Gastrocnemius medialis (tissue), 4 donors: ENCODE measurements around the gene ERCC4. TPM values are rescaled to one million over a fixed set of nuclear protein-coding genes. Genes with fewer than 3 reads are reported as not detected.

ENCODE experiments used
- ATAC-seq, 2 donors: fragments of 150-250 bp; one replicate each; pipeline ENCODE4 v1.9.1; 2016
- DNase-seq, 2 donors: peaks; one replicate each; pipeline ENCODE4 v3.0.0-alpha.2; 2019
- H3K27ac ChIP-seq, 4 donors: fragments of 200-600 bp; sonication (generic); 1 replicate in 1 of 4; 2 replicates in 3 of 4; pipeline ENCODE4 v1.5.1; 2016 to 2018; ENCODE audit warnings: mild to moderate bottlenecking in 2 of 4, moderate library complexity in 1 of 4
- H3K27me3 ChIP-seq, 3 donors: fragments of 200-600 bp; sonication (generic) in 2 of 3; 1 replicate in 1 of 3; 2 replicates in 2 of 3; pipeline versions ENCODE4 v1.5.1 to v1.6.0; 2016 to 2019; ENCODE audit warnings: mild to moderate bottlenecking in 1 of 3, moderate library complexity in 1 of 3
- H3K36me3 ChIP-seq, 2 donors: fragments of 200-600 bp; sonication (generic) in 1 of 2; one replicate each; pipeline ENCODE4 v1.5.1; 2017 to 2018
- H3K4me1 ChIP-seq, 2 donors: fragments of 200-600 bp; sonication (generic) in 1 of 2; one replicate each; pipeline ENCODE4 v1.5.1; 2016 to 2017; ENCODE audit warnings: mild to moderate bottlenecking in 2 of 2
- H3K4me3 ChIP-seq, 4 donors: fragments of 200-600 bp; sonication (generic) in 3 of 4; 1 replicate in 1 of 4; 2 replicates in 3 of 4; pipeline ENCODE4 v1.5.1; 2016 to 2019; ENCODE audit warnings: mild to moderate bottlenecking in 2 of 4
- H3K9me3 ChIP-seq, 3 donors: fragments of 200-600 bp; sonication (generic) in 2 of 3; 1 replicate in 1 of 3; 2 replicates in 2 of 3; pipeline ENCODE4 v1.5.1; 2016 to 2019
- POLR2A ChIP-seq, 2 donors: fragments of 450-650 bp; IDR thresholded peaks; one replicate each; pipeline ENCODE4 v1.6.1; 2017; ENCODE audit warnings: antibody characterized with exemption in 2 of 2, mild to moderate bottlenecking in 2 of 2, moderate library complexity in 2 of 2
- in situ Hi-C, 4 donors: fragments of 200-750 bp; cut with MboI; loops; one replicate each; pipeline versions ENCODE4 v1.15.0 to v1.8.0; 2017; ENCODE audit warnings: low sequenced_read_pairs in 4 of 4
- intact Hi-C: fragments of 100-400 bp; cut with DNase I; formaldehyde crosslinking; loops from one replicate; pipeline ENCODE4 v1.15.1; 2023; ENCODE audit warnings: low total_unique reads
- total RNA-seq, 4 donors: library from RNA; depleted of rRNA; stranded (reverse); fragments of >200 nt; gene quantifications; one replicate each; pipeline versions ENCODE4 v1.1.0 to v1.2.3, GENCODE V29; 2016
- TF ChIP-seq, protein P1 (sequence below), 5 experiments: fragments of 450-650 bp in 3 of 5; fragments of 200-600 bp in 2 of 5; sonication (generic) in 2 of 5; IDR thresholded peaks in 4 of 5; conservative IDR thresholded peaks in 1 of 5; 1 replicate in 4 of 5; 2 replicates in 1 of 5; pipeline ENCODE4 v1.5.1; 2016 to 2019; ENCODE audit warnings: antibody characterized with exemption in 5 of 5, mild to moderate bottlenecking in 3 of 5, moderate library complexity in 3 of 5

Gene ERCC4
- total RNA-seq, 4 donors from 2014 or later: 7.1 to 11.5 (median 8.4) TPM

DNA sequence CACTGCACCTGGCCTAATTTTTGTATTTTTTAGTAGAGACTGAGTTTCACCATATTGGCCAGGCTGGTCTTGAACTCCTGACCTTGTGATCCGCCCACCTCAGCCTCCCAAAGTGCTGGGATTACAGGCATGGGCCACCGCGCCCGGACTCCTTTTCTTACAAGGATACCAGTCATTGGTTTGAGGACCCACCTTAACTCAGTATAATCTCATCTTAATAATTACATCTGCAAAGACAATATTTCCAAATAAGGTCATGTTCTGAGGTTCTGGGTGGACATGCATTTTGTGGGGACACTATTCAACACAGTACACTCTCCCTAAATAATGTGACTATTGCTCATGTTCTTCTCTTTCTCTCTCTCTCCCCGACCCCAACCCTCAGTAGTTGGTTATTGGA is 63.7 kb downstream of the ERCC4 start:
- no peak for ATAC-seq
- Histone ChIP-seq H3K27me3 (no peaks in the 10 kb centered on the region), H3K4me3 (no peak overlapping the region), H3K36me3 (no peaks in the 10 kb centered on the region), H3K9me3 (no peaks in the 10 kb centered on the region), H3K4me1 (no peaks in the 10 kb centered on the region), H3K27ac (no peak overlapping the region)
- no peak for DNase-seq
- intact Hi-C loops (no loop called here), in situ Hi-C loops (no loop called here)
- TF ChIP-seq POLR2A (IDR thresholded peaks at IDR 0.05): no peak
- TF ChIP-seq, protein P1, sequence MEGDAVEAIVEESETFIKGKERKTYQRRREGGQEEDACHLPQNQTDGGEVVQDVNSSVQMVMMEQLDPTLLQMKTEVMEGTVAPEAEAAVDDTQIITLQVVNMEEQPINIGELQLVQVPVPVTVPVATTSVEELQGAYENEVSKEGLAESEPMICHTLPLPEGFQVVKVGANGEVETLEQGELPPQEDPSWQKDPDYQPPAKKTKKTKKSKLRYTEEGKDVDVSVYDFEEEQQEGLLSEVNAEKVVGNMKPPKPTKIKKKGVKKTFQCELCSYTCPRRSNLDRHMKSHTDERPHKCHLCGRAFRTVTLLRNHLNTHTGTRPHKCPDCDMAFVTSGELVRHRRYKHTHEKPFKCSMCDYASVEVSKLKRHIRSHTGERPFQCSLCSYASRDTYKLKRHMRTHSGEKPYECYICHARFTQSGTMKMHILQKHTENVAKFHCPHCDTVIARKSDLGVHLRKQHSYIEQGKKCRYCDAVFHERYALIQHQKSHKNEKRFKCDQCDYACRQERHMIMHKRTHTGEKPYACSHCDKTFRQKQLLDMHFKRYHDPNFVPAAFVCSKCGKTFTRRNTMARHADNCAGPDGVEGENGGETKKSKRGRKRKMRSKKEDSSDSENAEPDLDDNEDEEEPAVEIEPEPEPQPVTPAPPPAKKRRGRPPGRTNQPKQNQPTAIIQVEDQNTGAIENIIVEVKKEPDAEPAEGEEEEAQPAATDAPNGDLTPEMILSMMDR (IDR thresholded peaks at IDR 0.05 in 4 of 5, conservative IDR thresholded peaks at IDR 0.05 in 1 of 5): no peak

DNA sequence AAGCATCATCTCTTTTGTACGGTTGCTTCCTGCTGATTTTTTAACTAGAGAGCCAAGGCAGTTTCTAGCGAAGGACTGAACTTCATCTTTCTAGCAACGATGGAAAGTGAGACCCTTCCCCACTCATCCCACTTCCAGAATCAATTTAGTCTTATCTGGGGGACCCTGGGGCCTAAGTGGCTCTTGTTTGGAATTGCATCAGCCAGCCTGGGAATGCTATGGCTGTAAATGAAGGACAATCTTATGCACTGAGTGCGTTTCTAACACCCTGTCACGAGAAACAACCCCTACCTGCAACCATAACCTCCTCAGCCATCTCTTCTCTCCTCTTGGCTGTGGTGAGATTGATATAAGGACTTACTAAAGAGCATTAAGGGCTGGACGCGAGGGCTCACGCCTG is 64.8 kb downstream of the ERCC4 start:
- H3K27me3 ChIP-seq: no peaks in the 10 kb centered on the region
- no peak for DNase-seq
- no peaks in the 10 kb centered on the region for H3K36me3 ChIP-seq
- H3K4me3 ChIP-seq: no peak overlapping the region
- no peak overlapping the region for H3K27ac ChIP-seq
- H3K9me3 ChIP-seq: no peaks in the 10 kb centered on the region
- in situ Hi-C loops: no loop called here
- TF ChIP-seq, protein P1 (IDR thresholded peaks at IDR 0.05 in 4 of 5, conservative IDR thresholded peaks at IDR 0.05 in 1 of 5): no peak
- no peak for ATAC-seq
- no peaks in the 10 kb centered on the region for H3K4me1 ChIP-seq
- intact Hi-C loops: no loop called here

DNA sequence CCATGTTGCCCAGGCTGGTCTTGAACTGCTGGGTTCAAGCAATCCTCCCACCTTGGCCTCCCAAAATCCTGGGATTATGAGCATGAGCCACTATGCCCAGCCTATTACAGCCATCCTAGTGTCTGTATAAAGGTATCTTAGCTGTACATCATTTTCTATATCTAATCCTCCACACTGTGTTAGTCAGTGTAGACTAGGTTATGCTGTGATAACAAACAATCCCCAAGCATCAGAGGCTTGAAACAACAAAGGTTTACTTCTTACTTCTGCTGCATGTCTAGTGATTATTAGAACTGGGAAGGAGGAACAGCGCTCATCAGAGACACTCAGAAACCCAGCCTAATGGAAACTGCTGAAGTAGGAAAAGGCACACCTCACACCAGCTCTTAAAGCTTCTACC is 68.1 kb downstream of the ERCC4 start:
- DNase-seq (no peak), ATAC-seq (no peak)
- H3K36me3 ChIP-seq: no peaks in the 10 kb centered on the region
- H3K4me3 ChIP-seq: no peak overlapping the region
- H3K4me1 ChIP-seq: no peaks in the 10 kb centered on the region
- in situ Hi-C loops (no loop called here), intact Hi-C loops (no loop called here)
- TF ChIP-seq, protein P1 (IDR thresholded peaks at IDR 0.05 in 4 of 5, conservative IDR thresholded peaks at IDR 0.05 in 1 of 5): no peak
- TF ChIP-seq POLR2A (IDR thresholded peaks at IDR 0.05): no peak
- no peaks in the 10 kb centered on the region for H3K9me3 ChIP-seq
- H3K27ac ChIP-seq: no peak overlapping the region
- H3K27me3 ChIP-seq: no peaks in the 10 kb centered on the region

DNA sequence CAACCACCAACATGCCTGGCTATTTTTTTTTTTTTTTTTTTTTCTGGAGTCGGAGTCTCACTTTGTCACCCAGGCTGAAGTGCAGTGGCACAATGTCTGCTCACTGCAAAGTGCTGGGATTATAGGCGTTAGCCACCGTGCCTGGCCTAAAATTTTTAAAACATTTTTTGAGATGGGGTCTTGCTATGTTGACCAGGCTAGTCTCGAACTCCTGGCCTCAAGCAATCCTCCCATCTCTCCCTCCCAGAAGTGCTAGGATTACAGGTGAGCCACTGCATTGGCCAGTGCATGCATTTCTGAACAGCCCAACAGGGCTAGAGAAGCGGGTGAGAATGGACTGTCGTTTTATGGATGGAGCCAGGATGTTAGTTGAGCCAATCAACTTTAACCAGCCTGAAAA is 72.4 kb downstream of the ERCC4 start:
- TF ChIP-seq POLR2A (IDR thresholded peaks at IDR 0.05): no peak
- TF ChIP-seq, protein P1 (IDR thresholded peaks at IDR 0.05 in 4 of 5, conservative IDR thresholded peaks at IDR 0.05 in 1 of 5): no peak
- Histone ChIP-seq H3K27ac (peak overlapping the region in 1 of 4 donors; percentile 83), H3K9me3 (no peaks in the 10 kb centered on the region), H3K4me1 (peaks cover 20 to 21% of the 10 kb centered on the region in 2 donors), H3K27me3 (no peaks in the 10 kb centered on the region), H3K36me3 (no peaks in the 10 kb centered on the region), H3K4me3 (no peak overlapping the region)
- ATAC-seq (no peak), DNase-seq (no peak)
- intact Hi-C loops (loop anchor here (5.0 kb wide), 1 partner anchor 55 kb away; no protein-coding TSS in a partner anchor), in situ Hi-C loops (no loop called here)

DNA sequence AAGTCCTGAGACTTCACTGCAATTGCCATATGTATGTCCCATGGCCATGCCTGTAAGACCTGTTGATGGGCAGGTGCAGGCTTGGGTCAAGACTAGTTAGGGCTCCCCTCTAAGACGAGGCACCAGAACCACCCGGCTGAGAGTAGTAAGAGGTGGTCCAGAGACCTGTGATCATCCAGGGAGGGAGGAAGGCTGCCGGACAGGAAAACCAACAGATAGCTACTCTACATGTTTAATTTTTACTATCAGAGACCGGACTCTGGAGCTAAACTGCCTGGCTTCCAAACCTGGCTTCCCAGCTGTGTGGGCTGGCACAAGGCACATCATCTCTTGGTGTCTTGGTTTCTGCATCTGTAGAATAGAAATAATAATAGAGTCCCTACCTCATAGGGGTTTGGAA is 73.0 kb downstream of the ERCC4 start:
- peak overlapping the region; percentile 83 to 90 (median 84) for H3K27ac ChIP-seq
- H3K4me1 ChIP-seq: peaks cover 23 to 27% of the 10 kb centered on the region in 2 donors
- intact Hi-C loops: loop anchor here (5.0 kb wide), 1 partner anchor 56 kb away; no protein-coding TSS in a partner anchor
- DNase-seq (no peak), ATAC-seq (no peak)
- H3K4me3 ChIP-seq: no peak overlapping the region
- in situ Hi-C loops: no loop called here
- no peaks in the 10 kb centered on the region for H3K27me3 ChIP-seq
- no peaks in the 10 kb centered on the region for H3K36me3 ChIP-seq
- H3K9me3 ChIP-seq: no peaks in the 10 kb centered on the region
- TF ChIP-seq, protein P1 (IDR thresholded peaks at IDR 0.05 in 4 of 5, conservative IDR thresholded peaks at IDR 0.05 in 1 of 5): no peak
- no peak for TF ChIP-seq POLR2A (IDR thresholded peaks at IDR 0.05)
